ENCODE data around the gene GSAP.
"Not testable (repeated sequence)": the region's sequence is repeated elsewhere in the genome, so short reads cannot be mapped to it uniquely, and the experiment has no call there.

GSAP gene

DNA sequence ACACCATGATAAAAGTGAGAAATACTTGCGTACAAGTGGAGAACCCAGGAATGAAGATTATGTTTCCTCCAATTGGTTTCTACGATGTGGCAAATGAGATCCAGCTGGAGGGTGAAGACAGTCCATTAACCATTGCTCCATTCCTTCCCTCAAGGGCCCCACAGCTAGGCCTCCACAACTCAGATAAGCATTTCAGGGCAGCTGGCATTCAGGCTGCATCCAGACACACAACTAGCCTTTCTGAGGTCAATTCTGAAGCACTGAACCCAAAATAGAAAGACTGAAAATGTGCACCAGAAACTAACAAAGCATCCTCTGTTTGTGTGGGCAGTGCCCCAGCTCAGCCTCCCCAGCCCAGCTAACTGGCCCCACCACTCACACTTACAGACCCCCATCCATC, 94.8 kb downstream of the GSAP start:
- DNase-seq = no peak

DNA sequence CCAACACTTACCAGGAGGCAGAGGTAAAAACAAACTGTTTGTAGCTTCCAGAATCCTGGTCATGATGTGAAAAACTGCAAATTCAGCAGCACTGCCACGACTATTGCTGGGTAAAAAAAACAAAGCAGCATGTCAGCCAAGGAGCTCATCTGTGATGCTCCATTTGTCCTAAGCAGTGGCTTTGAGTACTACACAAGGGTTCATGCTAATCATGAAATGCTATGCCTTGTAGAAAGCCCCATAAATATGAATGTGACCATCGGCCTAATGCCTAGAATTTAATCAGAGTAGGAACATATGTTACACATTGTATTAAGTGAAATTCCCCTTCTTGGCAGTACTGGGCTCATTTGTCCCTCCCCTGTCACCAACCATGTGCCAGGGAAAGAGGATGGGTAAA, 95.4 kb downstream of the GSAP start:
- DNase-seq = no peak

DNA sequence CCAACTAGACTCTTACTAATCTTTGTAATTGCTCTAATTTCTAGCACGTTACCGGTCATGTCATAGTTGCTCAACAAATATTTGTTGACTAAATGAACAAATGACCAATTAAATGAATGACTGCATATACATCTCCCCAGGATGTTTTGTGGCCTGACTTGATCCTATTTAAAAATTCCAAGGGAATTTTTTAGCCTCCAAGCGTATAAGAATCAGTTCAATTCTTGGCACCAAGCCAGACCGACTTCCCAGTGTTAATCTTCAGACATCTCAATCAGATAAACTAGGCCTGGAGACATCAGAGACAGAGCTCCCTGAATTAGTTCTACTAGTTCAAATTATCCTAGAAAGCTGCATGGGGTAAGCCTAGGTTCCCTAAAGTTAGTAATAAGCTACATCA, 96.0 kb downstream of the GSAP start:
- DNase-seq = no peak

- DNase-seq = no peak
Observed at GRCh38 chr7:77318019-77318418, 98.1 kb downstream of the GSAP start.

- DNase-seq = no peak
Observed at GRCh38 chr7:77316219-77316978, 99.8 kb downstream of the GSAP start.

GRCh38 chr7:77315182-77315591, 101.0 kb downstream of the GSAP start:
- DNase-seq = no peak

GRCh38 chr7:77313876-77314480, 102.2 kb downstream of the GSAP start:
- no peak for DNase-seq

DNA sequence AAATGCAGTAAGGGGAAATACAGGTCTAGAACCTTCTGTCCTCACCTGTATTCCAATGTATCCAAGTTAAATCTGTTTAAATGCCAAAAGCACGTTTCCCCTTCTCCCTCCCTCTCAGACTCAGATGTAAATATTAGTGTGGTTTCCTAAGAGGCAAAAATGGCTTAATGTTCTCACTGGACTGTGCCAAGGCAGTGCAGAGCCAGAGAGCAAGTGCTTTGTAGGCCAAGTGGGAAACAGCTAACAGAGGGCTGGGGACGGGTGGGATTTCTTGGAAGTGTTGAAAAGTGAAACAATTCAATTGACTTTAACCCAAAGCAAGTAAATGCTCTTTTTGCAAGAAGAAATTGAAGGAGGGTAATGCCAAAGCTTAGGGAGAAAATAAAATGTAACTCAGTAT, 103.1 kb downstream of the GSAP start:
- DNase-seq = no peak

- no peak for DNase-seq
Observed at GRCh38 chr7:77310982-77311381, 105.2 kb downstream of the GSAP start.

DNA sequence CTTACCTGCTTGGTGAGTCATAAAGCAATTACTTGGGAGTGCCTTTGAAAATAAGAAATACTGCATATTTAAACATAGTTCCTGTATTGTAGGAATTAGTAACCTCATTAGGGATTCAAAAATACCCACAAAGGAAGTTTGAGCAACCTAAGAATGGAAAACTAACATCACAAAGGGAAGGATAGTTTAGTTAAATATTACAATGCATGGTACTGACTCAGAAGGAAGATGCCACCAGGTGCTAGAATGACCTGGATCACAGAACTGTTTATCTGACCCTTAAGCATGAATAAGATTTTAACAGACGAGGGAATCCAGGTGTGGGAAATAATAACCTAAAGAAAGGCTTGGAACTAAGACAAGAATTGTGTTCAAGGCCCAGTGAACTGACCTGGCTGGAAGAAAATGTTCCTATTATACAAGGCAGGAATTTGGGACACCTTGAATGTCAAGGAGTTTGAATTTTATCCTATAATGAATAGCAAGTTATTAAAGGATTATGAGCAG, 106.4 kb downstream of the GSAP start:
- DNase-seq = no peak

DNA sequence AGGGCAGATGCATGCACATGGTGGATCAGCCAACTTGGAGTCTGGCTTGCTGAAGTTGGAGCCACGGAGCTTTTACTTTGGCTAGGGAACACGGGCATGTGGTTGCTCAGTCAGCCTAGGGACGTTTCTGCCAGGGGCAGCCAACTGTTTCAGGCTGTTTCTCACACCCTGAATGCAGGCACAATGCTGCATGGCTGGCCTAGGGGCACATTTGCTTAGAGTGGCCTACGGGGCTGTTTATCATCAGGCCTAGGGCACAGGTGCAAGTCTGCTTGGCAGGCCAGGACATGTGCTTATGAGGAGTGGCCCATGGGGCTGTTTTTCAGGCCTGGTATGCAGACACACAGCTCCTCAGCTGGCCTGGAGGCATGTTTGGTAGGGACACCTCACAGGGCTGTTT, 107.4 kb downstream of the GSAP start:
- no peak for DNase-seq

- no peak for DNase-seq
Observed at GRCh38 chr7:77306231-77307067, 109.7 kb downstream of the GSAP start.

GRCh38 chr7:77295549-77295948, 120.6 kb downstream of the GSAP start:
- no peak for DNase-seq

DNA sequence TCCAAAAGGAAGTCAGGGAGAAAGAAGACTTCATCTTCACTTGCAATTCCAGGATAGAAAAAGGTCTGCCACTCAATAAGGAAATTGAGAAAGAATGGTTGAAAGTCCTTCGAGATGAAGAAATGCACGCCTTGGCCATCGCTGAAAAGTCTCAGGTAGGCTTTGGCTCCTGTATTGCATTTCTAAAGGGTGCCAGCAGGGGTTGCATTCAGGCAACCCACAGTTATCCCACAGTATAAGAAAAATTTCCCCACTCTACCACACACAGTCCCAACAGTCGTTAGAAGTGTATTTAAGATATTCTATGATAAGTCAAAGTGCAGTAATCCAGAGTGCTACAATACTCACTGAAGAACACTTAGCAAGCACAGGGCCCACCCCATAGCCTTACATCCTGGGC, 123.1 kb downstream of the GSAP start:
- no peak for DNase-seq

- no peak for DNase-seq
Observed at GRCh38 chr7:77290425-77290824, 125.7 kb downstream of the GSAP start.

DNA sequence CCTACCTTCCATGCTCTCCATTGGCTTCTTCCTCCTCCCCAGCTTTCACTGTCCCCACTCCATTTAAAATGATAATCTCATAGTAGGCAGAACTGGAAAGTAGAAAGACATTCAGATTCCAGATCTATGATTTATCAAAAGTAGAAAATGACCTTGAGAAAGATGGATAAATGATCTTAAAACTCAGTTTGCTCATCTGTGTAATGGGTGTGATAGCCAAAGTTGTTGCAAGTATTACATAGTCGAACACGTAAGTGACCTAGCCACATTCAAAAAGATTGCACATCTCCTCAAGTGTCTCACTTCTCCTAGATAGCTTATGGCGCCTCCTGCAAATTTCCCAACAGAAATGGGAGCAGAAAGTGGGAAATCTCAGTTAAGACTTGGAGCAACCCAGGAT, 126.8 kb downstream of the GSAP start:
- DNase-seq = no peak

- no peak for DNase-seq
Observed at GRCh38 chr7:77288676-77289320, 127.4 kb downstream of the GSAP start.

DNA sequence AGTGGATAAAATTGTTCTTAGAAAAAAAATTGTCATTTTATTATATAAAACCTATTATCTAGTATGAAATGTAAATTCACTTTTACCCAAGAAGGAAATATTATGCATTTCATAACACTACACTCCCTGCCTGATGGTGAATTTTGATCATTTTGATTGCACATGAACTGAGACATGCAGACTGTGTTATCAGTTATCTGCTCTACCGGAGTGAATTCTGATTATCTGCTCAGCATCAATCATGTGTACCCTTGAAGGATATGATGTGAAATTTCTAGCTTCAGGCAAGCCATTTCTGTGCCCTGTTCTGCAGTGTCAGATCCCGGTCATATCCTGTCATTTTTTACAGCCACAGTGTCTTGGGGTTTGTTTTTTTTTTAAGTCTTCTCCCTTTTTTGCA, 131.5 kb downstream of the GSAP start:
- peak; percentile 13 for DNase-seq

DNA sequence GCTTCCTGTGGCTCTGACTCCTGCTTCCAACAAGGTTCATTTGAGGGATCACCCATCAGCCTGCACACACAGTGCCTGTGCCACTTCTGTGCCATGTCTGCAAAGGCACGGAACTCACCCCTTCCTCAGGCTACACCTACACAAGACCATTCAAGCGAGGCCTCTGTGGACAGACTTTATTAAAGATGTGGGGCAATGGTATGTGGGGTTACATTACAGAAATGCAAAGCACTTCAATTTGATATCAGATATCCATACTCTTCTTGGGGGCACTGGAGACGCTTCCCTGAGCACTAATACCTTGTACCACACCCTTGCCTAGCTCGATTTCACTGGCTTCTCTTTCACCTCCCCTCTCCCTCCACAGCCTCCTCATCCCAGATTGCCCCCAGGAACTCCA, 132.1 kb downstream of the GSAP start:
- no peak for DNase-seq

- DNase-seq = peak; percentile 8
Observed at GRCh38 chr7:77282897-77283296, 133.3 kb downstream of the GSAP start.

DNA sequence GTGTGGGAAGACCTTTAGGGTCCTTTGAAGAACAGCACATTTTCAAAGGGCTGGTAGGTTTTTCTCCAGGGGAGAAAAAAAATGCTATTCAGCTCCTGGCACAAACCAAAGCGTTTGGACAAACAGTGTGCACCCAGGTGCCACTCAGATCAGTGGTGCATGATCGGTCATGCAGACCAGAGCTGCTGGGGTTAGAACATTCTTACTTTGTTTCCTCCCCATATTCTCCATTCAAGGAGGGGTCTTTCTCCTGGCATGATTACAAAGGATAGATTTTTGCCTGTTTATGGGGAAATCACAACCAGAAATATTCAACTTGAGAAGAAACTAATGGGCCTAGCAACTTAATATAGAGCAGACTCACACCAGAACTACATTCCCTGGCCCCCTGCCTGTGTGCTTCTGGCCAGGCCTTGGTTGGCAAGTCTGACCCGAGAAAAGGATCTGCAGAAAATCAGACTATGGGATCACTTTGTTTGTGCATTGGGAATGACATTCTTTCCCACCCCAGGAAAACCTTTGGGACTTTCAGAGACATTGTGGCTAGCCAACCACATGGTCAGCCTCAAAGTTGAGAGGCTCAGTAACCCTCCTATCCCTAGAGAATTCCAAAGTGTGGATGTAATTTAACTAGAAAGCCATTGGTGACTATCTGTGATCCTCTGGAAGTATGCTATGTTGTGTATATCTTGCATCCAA, 134.2 kb downstream of the GSAP start:
- DNase-seq = no peak

GRCh38 chr7:77276120-77276519, 140.0 kb downstream of the GSAP start:
- DNase-seq = no peak

DNA sequence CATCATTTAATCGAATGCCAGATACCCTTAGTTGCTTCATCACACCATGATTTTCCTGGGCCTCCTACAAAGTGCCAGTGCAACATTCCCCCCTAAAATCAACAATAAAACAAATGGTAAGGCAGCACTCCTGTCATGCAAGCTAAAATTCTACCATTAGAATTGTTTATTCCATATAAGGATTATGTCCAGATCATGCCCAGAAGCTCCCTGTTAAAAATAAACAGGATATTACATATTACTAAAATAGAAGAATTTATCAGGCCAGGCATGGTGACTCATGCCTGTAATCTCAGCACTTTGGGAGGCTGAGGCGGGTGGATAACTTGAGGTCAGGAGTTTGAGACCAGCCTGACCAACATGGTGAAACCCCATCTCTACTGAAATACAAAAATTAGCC, 140.5 kb downstream of the GSAP start:
- DNase-seq = not testable (repeated sequence)
